Suprapubic skin (tissue), 4 donors: ENCODE results near the gene CPT1A. TPM values are rescaled to one million over a fixed set of nuclear protein-coding genes. Genes with fewer than 3 reads are reported as not detected.
A peak's percentile ranks its signal among the peaks of the same experiment; 100 is the strongest.

Experiments used
- DNase-seq, 2 donors: peaks; one replicate each; pipeline ENCODE4 v3.0.0-alpha.2; 2019; ENCODE audit warnings: low spot score in 2 of 2
- H3K27ac ChIP-seq: fragments of 200-600 bp; sonication (generic); one replicate; pipeline ENCODE4 v1.5.1; 2019
- H3K27me3 ChIP-seq: fragments of 200-600 bp; sonication (generic); one replicate; pipeline ENCODE4 v1.5.1; 2019
- H3K36me3 ChIP-seq: fragments of 200-600 bp; sonication (generic); one replicate; pipeline ENCODE4 v1.5.1; 2019
- H3K4me1 ChIP-seq: fragments of 200-600 bp; sonication (generic); one replicate; pipeline ENCODE4 v1.5.1; 2019
- H3K4me3 ChIP-seq: fragments of 200-600 bp; sonication (generic); one replicate; pipeline ENCODE4 v1.5.1; 2019; ENCODE audit warnings: mild to moderate bottlenecking
- H3K9me3 ChIP-seq: fragments of 200-600 bp; sonication (generic); one replicate; pipeline ENCODE4 v1.5.1; 2019
- EP300 ChIP-seq: sonication (generic); formaldehyde crosslinking; IDR thresholded peaks from one replicate; pipeline ENCODE4 v1.6.1; 2017; ENCODE audit warnings: antibody characterized with exemption
- POLR2A ChIP-seq, 2 donors: fragments of 450-650 bp; IDR thresholded peaks; one replicate each; pipeline ENCODE4 v1.6.1; 2017; ENCODE audit warnings: antibody characterized with exemption in 2 of 2, mild to moderate bottlenecking in 2 of 2, moderate library complexity in 2 of 2
- POLR2AphosphoS5 ChIP-seq, 3 donors: sonication (generic); formaldehyde crosslinking; IDR thresholded peaks; one replicate each; pipeline ENCODE4 v1.6.1; 2017; ENCODE audit warnings: antibody characterized with exemption in 3 of 3
- WGBS: methylation state at CpG from one replicate; pipeline ENCODE4 v1.1.5; 2018; 5-methylcytosine and 5-hydroxymethylcytosine counted together
- total RNA-seq, 4 donors: library from RNA; depleted of rRNA; stranded (reverse); fragments of >200 nt; gene quantifications; one replicate each; pipeline ENCODE4 v1.1.0, GENCODE V29; 2016
- TF ChIP-seq, protein P1 (sequence below), 2 donors: fragments of 200-600 bp in 1 of 2; fragments of 450-650 bp in 1 of 2; sonication (generic) in 1 of 2; IDR thresholded peaks; one replicate each; pipeline ENCODE4 v1.5.1; 2016 to 2019; ENCODE audit warnings: antibody characterized with exemption in 2 of 2, mild to moderate bottlenecking in 1 of 2, moderate library complexity in 1 of 2

The CPT1A gene
- total RNA-seq, 4 donors from 2014 or later, result 18.5 to 125 (median 38.3) TPM

DNA sequence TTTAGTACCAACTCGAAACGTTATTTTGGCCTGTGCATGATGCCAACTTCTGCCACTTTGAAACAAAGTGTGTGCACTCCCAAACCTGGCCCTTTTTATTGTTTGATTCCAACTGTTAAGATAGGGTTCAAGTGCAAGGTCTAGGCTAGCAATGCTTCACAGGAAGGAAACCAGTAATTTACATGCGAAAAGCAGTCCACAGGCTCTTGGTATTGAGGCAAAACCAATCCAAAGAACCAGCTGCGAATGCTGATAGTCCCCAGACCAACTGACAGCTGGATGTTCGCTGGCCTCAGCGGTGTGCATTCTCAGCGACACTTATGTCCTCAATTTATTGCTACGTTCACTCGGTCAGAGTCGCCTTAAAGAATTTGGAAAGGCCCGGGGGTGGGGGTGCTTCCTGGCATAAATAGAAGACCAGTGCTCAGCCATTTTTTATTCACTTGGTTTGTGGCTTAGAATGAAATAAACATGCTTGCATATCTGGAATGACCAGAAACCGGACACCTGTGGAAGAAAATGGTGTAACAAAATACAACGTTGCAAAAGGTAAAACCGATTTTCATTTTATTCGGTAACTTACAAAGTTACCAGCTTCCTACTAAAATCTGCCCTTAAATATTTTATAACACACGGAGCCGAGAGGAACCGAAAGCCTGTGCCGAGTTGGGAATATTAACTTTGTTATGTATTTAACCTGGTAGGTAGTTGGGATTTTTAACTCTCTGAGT, 1.6 kb downstream of the CPT1A start:
- TF ChIP-seq POLR2A (IDR thresholded peaks at IDR 0.05) (no peak), EP300 (no peak), POLR2AphosphoS5 (IDR thresholded peaks at IDR 0.05) (no peak)
- TF ChIP-seq, protein P1, sequence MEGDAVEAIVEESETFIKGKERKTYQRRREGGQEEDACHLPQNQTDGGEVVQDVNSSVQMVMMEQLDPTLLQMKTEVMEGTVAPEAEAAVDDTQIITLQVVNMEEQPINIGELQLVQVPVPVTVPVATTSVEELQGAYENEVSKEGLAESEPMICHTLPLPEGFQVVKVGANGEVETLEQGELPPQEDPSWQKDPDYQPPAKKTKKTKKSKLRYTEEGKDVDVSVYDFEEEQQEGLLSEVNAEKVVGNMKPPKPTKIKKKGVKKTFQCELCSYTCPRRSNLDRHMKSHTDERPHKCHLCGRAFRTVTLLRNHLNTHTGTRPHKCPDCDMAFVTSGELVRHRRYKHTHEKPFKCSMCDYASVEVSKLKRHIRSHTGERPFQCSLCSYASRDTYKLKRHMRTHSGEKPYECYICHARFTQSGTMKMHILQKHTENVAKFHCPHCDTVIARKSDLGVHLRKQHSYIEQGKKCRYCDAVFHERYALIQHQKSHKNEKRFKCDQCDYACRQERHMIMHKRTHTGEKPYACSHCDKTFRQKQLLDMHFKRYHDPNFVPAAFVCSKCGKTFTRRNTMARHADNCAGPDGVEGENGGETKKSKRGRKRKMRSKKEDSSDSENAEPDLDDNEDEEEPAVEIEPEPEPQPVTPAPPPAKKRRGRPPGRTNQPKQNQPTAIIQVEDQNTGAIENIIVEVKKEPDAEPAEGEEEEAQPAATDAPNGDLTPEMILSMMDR (IDR thresholded peaks at IDR 0.05), result no peak
- Histone ChIP-seq H3K36me3 (no peaks in the 10 kb centered on the region), H3K4me1 (peaks cover 96% of the 10 kb centered on the region)

DNA sequence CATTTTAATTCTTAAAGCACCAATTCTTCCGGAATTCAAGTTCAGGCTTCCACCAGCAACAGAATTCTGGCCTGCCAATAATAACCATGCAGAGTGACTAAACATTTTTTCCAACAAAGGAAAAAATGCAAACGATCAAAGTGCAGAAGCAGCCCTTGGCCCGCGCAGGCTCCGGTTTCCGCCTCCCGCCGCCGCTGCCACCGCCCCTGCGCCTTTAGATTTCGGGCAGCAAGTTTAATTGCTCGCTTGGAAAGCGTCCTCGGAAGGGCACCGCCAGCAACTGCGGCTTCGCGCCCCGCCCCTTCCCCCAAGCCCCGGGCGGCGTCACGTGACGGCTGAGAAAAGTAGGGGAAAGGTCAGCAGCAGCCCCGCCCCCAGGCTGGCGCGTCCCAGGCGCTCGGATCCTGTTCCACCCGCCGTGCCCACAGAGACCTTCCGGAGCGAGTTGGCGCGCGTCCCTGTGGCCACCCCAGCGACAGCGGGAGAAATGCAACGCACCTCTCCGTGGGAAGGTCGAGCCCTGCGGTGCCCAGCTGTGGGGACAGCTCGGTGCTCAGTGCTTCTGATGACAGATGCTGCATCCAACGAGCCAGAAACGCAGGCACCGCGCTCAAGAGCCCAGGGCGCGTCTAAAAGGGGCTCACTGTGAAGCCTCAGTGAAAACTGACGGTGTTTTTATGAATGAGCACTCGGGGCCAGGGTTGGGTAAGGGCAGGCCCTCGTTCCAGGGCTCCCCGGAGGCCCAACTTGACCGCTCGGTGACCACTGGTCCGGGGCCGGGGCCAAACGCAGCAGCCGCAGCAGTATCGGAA, 2.5 kb downstream of the CPT1A start:
- DNase-seq, result peak; percentile 98
- TF ChIP-seq POLR2A (IDR thresholded peaks at IDR 0.05), result no peak
- TF ChIP-seq POLR2AphosphoS5 (IDR thresholded peaks at IDR 0.05), result peak in 1 of 3 donors; percentile 96
- TF ChIP-seq EP300, result peak; percentile 36
- Histone ChIP-seq H3K9me3 (no peaks in the 10 kb centered on the region), H3K4me1 (peaks cover 92% of the 10 kb centered on the region), H3K4me3 (peak overlapping the region; percentile 93), H3K27ac (peak overlapping the region; percentile 94), H3K27me3 (no peaks in the 10 kb centered on the region), H3K36me3 (no peaks in the 10 kb centered on the region)
- 1% methylated on average over 49 of the region's 61 CpGs for WGBS

More for the DNA sequence above, 1.6 kb downstream of the CPT1A start:
- no peaks in the 10 kb centered on the region for H3K9me3 ChIP-seq
- no peaks in the 10 kb centered on the region for H3K27me3 ChIP-seq
- H3K4me3 ChIP-seq, result peak overlapping the region; percentile 93
- H3K27ac ChIP-seq, result peak overlapping the region; percentile 94
- WGBS, result 7% methylated on average over 19 of the region's 19 CpGs
- DNase-seq, result no peak

DNA sequence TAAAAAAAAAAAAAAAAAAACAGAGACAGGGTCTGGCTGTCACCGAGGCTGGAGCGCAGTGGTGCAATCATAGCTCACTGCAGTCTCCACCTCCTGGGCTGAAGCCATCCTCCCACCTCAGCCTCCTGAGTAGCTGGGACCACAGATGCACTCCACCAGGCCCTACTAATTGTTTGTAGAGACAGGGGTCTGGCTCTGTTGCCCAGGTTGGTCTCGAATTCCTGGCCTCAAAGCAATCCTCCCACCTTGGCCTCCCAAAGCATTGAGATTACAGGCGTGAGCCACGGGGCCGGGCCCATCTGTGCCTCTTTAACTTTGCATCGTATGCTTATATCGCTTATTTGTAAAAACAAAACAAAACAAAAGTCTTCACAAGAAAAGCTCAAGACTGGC, 3.1 kb downstream of the CPT1A start:
- H3K4me3 ChIP-seq, result peak overlapping the region; percentile 93
- WGBS, result 2% methylated on average over 8 of the region's 8 CpGs
- no peaks in the 10 kb centered on the region for H3K36me3 ChIP-seq
- TF ChIP-seq POLR2A (IDR thresholded peaks at IDR 0.05), result no peak
- TF ChIP-seq EP300, result no peak
- TF ChIP-seq, protein P1 (IDR thresholded peaks at IDR 0.05), result no peak
- no peak for TF ChIP-seq POLR2AphosphoS5 (IDR thresholded peaks at IDR 0.05)
- peak overlapping the region; percentile 94 for H3K27ac ChIP-seq
- H3K4me1 ChIP-seq, result peaks cover 86% of the 10 kb centered on the region
- DNase-seq, result peak in 1 of 2 donors; percentile 74
- no peaks in the 10 kb centered on the region for H3K27me3 ChIP-seq
- no peaks in the 10 kb centered on the region for H3K9me3 ChIP-seq

DNA sequence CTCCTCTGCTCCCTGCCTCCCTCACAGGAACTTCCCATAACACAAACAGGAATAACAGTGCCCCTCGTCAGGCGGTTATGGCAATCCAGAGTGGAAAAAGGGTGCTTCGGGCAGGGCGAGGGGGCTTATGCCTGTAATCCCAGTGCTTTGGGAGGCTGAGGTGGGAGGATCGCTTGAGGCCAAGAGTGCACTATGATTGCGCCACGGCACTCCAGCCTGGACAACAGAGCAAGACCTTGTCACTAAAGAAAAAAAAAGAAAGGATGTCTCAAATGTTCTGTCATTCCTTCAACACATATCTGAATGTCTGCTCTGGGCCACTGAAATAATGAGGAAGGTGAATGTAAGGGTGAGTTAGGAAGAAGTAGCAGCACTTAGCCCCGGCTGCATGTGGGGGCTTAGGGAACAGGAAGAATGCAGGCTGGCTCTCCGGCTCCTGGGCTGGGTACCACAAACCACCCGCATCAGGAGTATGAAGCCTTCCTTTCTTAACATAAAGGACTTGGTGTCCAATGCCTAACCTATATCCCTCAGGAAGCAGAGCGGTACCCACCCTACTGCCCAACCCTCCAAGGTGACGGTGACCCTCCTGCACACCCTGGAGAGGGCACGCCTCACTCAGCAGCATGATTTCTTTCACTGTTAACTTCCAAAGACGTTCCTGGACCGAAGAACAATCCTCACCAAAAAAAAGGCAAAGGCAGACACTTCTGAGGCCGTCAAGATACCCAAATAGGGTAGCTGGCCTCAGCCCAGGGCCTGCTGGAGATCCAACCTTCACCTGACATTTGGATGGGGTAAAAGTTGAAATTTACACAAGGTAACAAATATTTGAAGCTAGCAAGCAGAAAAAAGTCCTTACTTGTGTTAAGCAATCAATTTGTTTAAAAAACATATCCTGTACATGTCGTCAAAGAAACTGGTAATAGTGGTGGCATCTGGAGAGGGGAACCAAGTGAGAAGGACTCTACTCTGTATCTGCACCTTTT, 3.8 kb downstream of the CPT1A start:
- Histone ChIP-seq H3K4me1 (peaks cover 86% of the 10 kb centered on the region), H3K9me3 (no peaks in the 10 kb centered on the region), H3K27ac (peak overlapping the region; percentile 94), H3K4me3 (peak overlapping the region; percentile 93), H3K36me3 (no peaks in the 10 kb centered on the region), H3K27me3 (no peaks in the 10 kb centered on the region)
- WGBS, result 78% methylated on average over 17 of the region's 17 CpGs
- TF ChIP-seq POLR2A (IDR thresholded peaks at IDR 0.05), result no peak
- no peak for TF ChIP-seq EP300
- TF ChIP-seq POLR2AphosphoS5 (IDR thresholded peaks at IDR 0.05), result no peak
- TF ChIP-seq, protein P1 (IDR thresholded peaks at IDR 0.05), result no peak
- no peak for DNase-seq

DNA sequence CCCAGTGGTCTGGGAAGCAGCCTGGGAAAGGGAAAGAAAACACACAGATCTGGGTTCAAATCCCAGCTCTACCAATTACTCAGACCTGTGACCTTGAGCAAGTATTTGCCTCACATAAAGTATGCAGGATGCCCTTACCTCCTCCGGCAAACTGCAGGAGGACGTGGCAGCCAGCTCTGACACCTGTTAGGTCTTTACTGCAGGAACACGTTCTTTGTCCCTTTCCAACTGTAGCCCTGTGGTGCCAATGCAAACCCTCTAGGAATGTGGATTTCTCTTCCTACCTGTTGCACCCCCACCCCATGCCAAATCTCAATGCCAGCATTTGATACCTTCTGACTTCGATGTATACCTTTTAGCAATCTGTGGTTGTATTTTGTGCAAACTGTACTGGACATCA, 6.0 kb downstream of the CPT1A start:
- 84% methylated on average over 4 of the region's 4 CpGs for WGBS
- DNase-seq, result no peak
- Histone ChIP-seq H3K27ac (no peak overlapping the region), H3K4me3 (no peak overlapping the region), H3K9me3 (no peaks in the 10 kb centered on the region), H3K36me3 (no peaks in the 10 kb centered on the region), H3K27me3 (no peaks in the 10 kb centered on the region), H3K4me1 (peaks cover 81% of the 10 kb centered on the region)
- TF ChIP-seq, protein P1 (IDR thresholded peaks at IDR 0.05), result no peak
- TF ChIP-seq EP300 (no peak), POLR2AphosphoS5 (IDR thresholded peaks at IDR 0.05) (no peak), POLR2A (IDR thresholded peaks at IDR 0.05) (no peak)
